Liver (tissue), 9 donors: ENCODE results near the gene SLC27A6. TPM values are rescaled to one million over a fixed set of nuclear protein-coding genes. Genes with fewer than 3 reads are reported as not detected.
"Not testable (repeated sequence)": the region's sequence is repeated elsewhere in the genome, so short reads cannot be mapped to it uniquely, and the experiment has no call there.

ENCODE experiments used
- DNase-seq: peaks from one replicate; pipeline ENCODE4 v3.0.0-alpha.2; 2017; ENCODE audit warnings: low spot score
- H3K27ac ChIP-seq, 2 donors: one replicate each; pipeline ENCODE4 v1.7.0; 2013; ENCODE audit warnings: inconsistent platforms in 2 of 2, low read length in 2 of 2, control low read depth in 1 of 2, low read depth in 1 of 2, mild to moderate bottlenecking in 1 of 2
- H3K27me3 ChIP-seq, 4 donors: one replicate each; pipeline versions ENCODE4 v1.6.1 to v1.7.0; 2013; ENCODE audit warnings: low read length in 3 of 4, inconsistent platforms in 1 of 4, mild to moderate bottlenecking in 1 of 4, moderate library complexity in 1 of 4; ENCODE audit not compliant: control insufficient read depth in 4 of 4, insufficient read depth in 4 of 4
- H3K36me3 ChIP-seq, 4 donors: one replicate each; pipeline versions ENCODE4 v1.6.1 to v1.7.0; 2013; ENCODE audit warnings: low read length in 3 of 4, mild to moderate bottlenecking in 3 of 4, low read depth in 1 of 4, moderate library complexity in 1 of 4; ENCODE audit not compliant: control insufficient read depth in 4 of 4, insufficient read depth in 3 of 4
- H3K4me1 ChIP-seq, 4 donors: one replicate each; pipeline versions ENCODE4 v1.6.1 to v1.7.0; 2013; ENCODE audit warnings: low read length in 3 of 4, mild to moderate bottlenecking in 3 of 4, moderate library complexity in 1 of 4; ENCODE audit not compliant: control insufficient read depth in 4 of 4, insufficient read depth in 4 of 4
- H3K4me3 ChIP-seq, 3 donors: one replicate each; pipeline versions ENCODE4 v1.6.1 to v1.7.0; 2013; ENCODE audit warnings: low read length in 3 of 3, control low read depth in 1 of 3, low read depth in 1 of 3, mild to moderate bottlenecking in 1 of 3
- H3K9ac ChIP-seq, 2 donors: one replicate each; pipeline ENCODE4 v1.7.0; 2013; ENCODE audit warnings: low read length in 2 of 2, mild to moderate bottlenecking in 2 of 2, moderate library complexity in 2 of 2, control low read depth in 1 of 2, low read depth in 1 of 2
- H3K9me3 ChIP-seq, 4 donors: one replicate each; pipeline versions ENCODE4 v1.6.1 to v1.7.0; 2013; ENCODE audit warnings: low read length in 3 of 4; ENCODE audit not compliant: control insufficient read depth in 4 of 4
- EGR1 ChIP-seq, 2 donors: IDR thresholded peaks; 2 replicates each; pipeline ENCODE4 v1.6.1; 2016 to 2018; ENCODE audit warnings: antibody characterized with exemption in 2 of 2, low read depth in 2 of 2
- FOXA2 ChIP-seq: IDR thresholded peaks from 2 replicates; pipeline ENCODE4 v1.6.1; 2016; ENCODE audit warnings: antibody characterized with exemption
- GABPA ChIP-seq, 2 donors: IDR thresholded peaks in 1 of 2; conservative IDR thresholded peaks in 1 of 2; 2 replicates each; pipeline ENCODE4 v1.6.1; 2016; ENCODE audit warnings: antibody characterized with exemption in 2 of 2, mild to moderate bottlenecking in 1 of 2, moderate library complexity in 1 of 2
- NR2F2 ChIP-seq: IDR thresholded peaks from 2 replicates; pipeline ENCODE4 v1.6.1; 2016; ENCODE audit warnings: antibody characterized with exemption
- RAD21 ChIP-seq, 2 donors: IDR thresholded peaks; 2 replicates each; pipeline ENCODE4 v1.6.1; 2016; ENCODE audit warnings: antibody characterized with exemption in 2 of 2, mild to moderate bottlenecking in 2 of 2
- RXRA ChIP-seq, 2 donors: IDR thresholded peaks; 2 replicates each; pipeline ENCODE4 v1.6.1; 2017 to 2018; ENCODE audit warnings: antibody characterized with exemption in 2 of 2, mild to moderate bottlenecking in 1 of 2
- SP1 ChIP-seq: IDR thresholded peaks from 2 replicates; pipeline ENCODE4 v1.6.1; 2018; ENCODE audit warnings: antibody characterized with exemption, mild to moderate bottlenecking
- YY1 ChIP-seq: IDR thresholded peaks from 2 replicates; pipeline ENCODE4 v1.6.1; 2016; ENCODE audit warnings: antibody characterized with exemption, mild to moderate bottlenecking
- ZBTB33 ChIP-seq: IDR thresholded peaks from 2 replicates; pipeline ENCODE4 v1.6.1; 2016; ENCODE audit warnings: antibody characterized with exemption
- WGBS: extraction: QIAGEN DNeasy Blood & Tissue Kit; methylation state at CpG from one replicate; pipeline ENCODE4 v1.1.7; 2013; 5-methylcytosine and 5-hydroxymethylcytosine counted together
- polyA plus RNA-seq, 2 donors: library from polyadenylated mRNA; stranded (reverse) in 1 of 2; unstranded in 1 of 2; fragments of 200-250 nt in 1 of 2; fragments of >200 nt in 1 of 2; fragmentation: Nextera tagmentation in 1 of 2; extraction: Ambion mirVana in 1 of 2; gene quantifications; one replicate each; pipeline versions ENCODE4 v1.2.1 to v1.2.3, GENCODE V29; 2013 to 2015
- total RNA-seq, 2 donors: library from RNA; depleted of rRNA; stranded (reverse); fragments of >200 nt; gene quantifications; one replicate each; pipeline ENCODE4 v1.2.3, GENCODE V29; 2014
- TF ChIP-seq, protein P1 (sequence below): IDR thresholded peaks from 2 replicates; pipeline ENCODE4 v1.6.1; 2016; ENCODE audit warnings: antibody characterized with exemption
- TF ChIP-seq, protein P2 (sequence below): fragments of 150-350 bp; IDR thresholded peaks from 2 replicates; pipeline ENCODE4 v1.5.1; 2017; ENCODE audit warnings: improper control_type of control experiment, low read depth, low read length; ENCODE audit not compliant: missing input control
- donor health status: healthy.
- donor health status: healthy.
- donor health status: healthy.
- donor health status: healthy.
- donor health status: healthy.

Gene SLC27A6
- total and polyA plus RNA-seq, 4 donors = 0.05 TPM; not detected in 3

DNA sequence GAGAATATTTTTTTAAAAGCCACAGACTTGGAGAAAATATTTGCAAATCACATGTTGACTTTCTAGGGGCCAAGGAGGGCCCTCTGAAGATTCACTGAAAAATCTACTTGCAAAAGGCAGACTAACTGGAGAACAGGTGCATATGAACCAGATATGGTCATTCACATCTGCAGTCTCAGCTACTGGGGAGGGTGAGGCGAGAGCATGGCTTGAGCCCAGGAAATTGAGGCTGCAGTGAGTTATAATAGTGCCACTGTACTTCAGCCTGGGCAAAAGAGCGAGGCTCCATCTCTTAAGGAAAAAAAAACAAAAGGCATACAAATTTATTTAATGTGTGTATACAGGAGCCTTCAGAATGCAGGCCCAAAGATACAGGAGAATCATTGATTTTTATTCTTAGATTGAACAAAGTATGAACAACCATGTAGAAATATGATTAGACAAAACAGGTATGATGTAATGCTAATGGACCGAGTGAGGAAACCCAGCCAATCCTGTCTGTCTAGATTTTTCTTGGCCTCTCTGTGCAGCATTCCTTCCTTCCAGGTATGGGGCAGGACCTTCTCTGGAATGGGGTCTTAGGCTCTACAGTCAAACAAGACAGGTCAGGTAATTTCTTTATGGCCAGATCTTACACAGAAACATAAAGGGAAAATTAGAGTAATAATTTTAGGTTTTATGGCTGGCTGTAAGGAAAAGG lies 15.3 kb upstream of the SLC27A6 start:
- H3K9ac ChIP-seq = no peak overlapping the region
- TF ChIP-seq, protein P1, sequence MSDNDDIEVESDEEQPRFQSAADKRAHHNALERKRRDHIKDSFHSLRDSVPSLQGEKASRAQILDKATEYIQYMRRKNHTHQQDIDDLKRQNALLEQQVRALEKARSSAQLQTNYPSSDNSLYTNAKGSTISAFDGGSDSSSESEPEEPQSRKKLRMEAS = no peak
- no peak for TF ChIP-seq ZBTB33
- no peak for TF ChIP-seq SP1
- no peak for TF ChIP-seq RAD21 (IDR thresholded peaks at IDR 0.05)
- TF ChIP-seq GABPA (IDR thresholded peaks at IDR 0.05 in 1 of 2, conservative IDR thresholded peaks at IDR 0.05 in 1 of 2) = no peak
- TF ChIP-seq, protein P2, sequence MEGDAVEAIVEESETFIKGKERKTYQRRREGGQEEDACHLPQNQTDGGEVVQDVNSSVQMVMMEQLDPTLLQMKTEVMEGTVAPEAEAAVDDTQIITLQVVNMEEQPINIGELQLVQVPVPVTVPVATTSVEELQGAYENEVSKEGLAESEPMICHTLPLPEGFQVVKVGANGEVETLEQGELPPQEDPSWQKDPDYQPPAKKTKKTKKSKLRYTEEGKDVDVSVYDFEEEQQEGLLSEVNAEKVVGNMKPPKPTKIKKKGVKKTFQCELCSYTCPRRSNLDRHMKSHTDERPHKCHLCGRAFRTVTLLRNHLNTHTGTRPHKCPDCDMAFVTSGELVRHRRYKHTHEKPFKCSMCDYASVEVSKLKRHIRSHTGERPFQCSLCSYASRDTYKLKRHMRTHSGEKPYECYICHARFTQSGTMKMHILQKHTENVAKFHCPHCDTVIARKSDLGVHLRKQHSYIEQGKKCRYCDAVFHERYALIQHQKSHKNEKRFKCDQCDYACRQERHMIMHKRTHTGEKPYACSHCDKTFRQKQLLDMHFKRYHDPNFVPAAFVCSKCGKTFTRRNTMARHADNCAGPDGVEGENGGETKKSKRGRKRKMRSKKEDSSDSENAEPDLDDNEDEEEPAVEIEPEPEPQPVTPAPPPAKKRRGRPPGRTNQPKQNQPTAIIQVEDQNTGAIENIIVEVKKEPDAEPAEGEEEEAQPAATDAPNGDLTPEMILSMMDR = no peak
- no peak for TF ChIP-seq NR2F2
- TF ChIP-seq FOXA2 = no peak
- H3K36me3 ChIP-seq = no peaks in the 10 kb centered on the region
- H3K4me1 ChIP-seq = no peaks in the 10 kb centered on the region
- WGBS = 66% methylated on average over 3 of the region's 3 CpGs
- H3K27ac ChIP-seq = no peak overlapping the region
- no peaks in the 10 kb centered on the region for H3K9me3 ChIP-seq
- no peaks in the 10 kb centered on the region for H3K27me3 ChIP-seq
- DNase-seq = no peak
- H3K4me3 ChIP-seq = no peak overlapping the region

- not testable (repeated sequence) for H3K9ac ChIP-seq, H3K36me3 ChIP-seq, H3K4me3 ChIP-seq, H3K27ac ChIP-seq, DNase-seq, H3K4me1 ChIP-seq, H3K9me3 ChIP-seq, H3K27me3 ChIP-seq
- 83% methylated on average over 6 of the region's 6 CpGs for whole genome bisulfite sequencing
Observed at GRCh38 chr5:128951301-128951700, 14.0 kb upstream of the SLC27A6 start.

GRCh38 chr5:128956164-128956563 lies 9.1 kb upstream of the SLC27A6 start:
- Histone ChIP-seq H3K27me3 (no peaks in the 10 kb centered on the region), H3K36me3 (no peaks in the 10 kb centered on the region), H3K4me3 (no peak overlapping the region), H3K27ac (no peak overlapping the region), H3K9me3 (no peaks in the 10 kb centered on the region), H3K9ac (no peak overlapping the region), H3K4me1 (no peaks in the 10 kb centered on the region)
- TF ChIP-seq, protein P1 = no peak
- TF ChIP-seq SP1 = no peak
- no peak for TF ChIP-seq EGR1 (IDR thresholded peaks at IDR 0.05; ENCODE audit: low read depth in 2 of 2)
- TF ChIP-seq ZBTB33 = no peak
- no peak for TF ChIP-seq RAD21 (IDR thresholded peaks at IDR 0.05)
- no peak for TF ChIP-seq RXRA (IDR thresholded peaks at IDR 0.05)
- no peak for TF ChIP-seq YY1
- no peak for TF ChIP-seq FOXA2
- WGBS = 53% methylated on average over 2 of the region's 2 CpGs
- no peak for DNase-seq
